Right lobe of liver (tissue), 6 donors: ENCODE results near the gene ALK. TPM values are rescaled to one million over a fixed set of nuclear protein-coding genes. Genes with fewer than 3 reads are reported as not detected.

ENCODE experiments used
- ATAC-seq, 4 donors: fragments of 200-7000 bp; cut with Tn5 transposase; one replicate each; pipeline ENCODE4 v1.9.1; 2020; ENCODE audit warnings: mild to moderate bottlenecking in 4 of 4, moderate library complexity in 4 of 4
- DNase-seq, 3 donors: peaks; one replicate each; pipeline ENCODE4 v3.0.0-alpha.2; 2020
- H3K27ac ChIP-seq, 3 donors: fragments of 200-600 bp; one replicate each; pipeline ENCODE4 v1.8.0; 2022
- H3K27me3 ChIP-seq, 2 donors: fragments of 200-600 bp; one replicate each; pipeline ENCODE4 v1.8.0; 2022
- H3K36me3 ChIP-seq, 4 donors: fragments of 200-600 bp; sonication (generic) in 1 of 4; one replicate each; pipeline versions ENCODE4 v1.5.1 to v1.8.0; 2017 to 2022; ENCODE audit warnings: control low read depth in 1 of 4
- H3K4me1 ChIP-seq, 4 donors: fragments of 200-600 bp; sonication (generic) in 1 of 4; one replicate each; pipeline versions ENCODE4 v1.5.1 to v1.8.0; 2017 to 2022; ENCODE audit warnings: control low read depth in 1 of 4
- H3K4me3 ChIP-seq, 3 donors: fragments of 200-600 bp; one replicate each; pipeline ENCODE4 v1.8.0; 2022
- H3K9me3 ChIP-seq, 4 donors: fragments of 200-600 bp; sonication (generic) in 1 of 4; one replicate each; pipeline versions ENCODE4 v1.5.1 to v1.8.0; 2017 to 2022; ENCODE audit warnings: control low read depth in 1 of 4
- CTCF ChIP-seq, 4 donors: fragments of 200-600 bp in 3 of 4; fragments of 450-650 bp in 1 of 4; IDR thresholded peaks; one replicate each; pipeline versions ENCODE4 v1.5.1 to v1.8.0; 2016 to 2022; ENCODE audit warnings: antibody characterized with exemption in 4 of 4, mild to moderate bottlenecking in 2 of 4
- POLR2A ChIP-seq: fragments of 450-650 bp; IDR thresholded peaks from one replicate; pipeline ENCODE4 v1.6.1; 2017; ENCODE audit warnings: antibody characterized with exemption, mild to moderate bottlenecking
- WGBS: methylation state at CpG from one replicate; pipeline ENCODE4 v1.1.6; 2018; ENCODE audit warnings: low coverage, low lambda C conversion rate; ENCODE audit not compliant: insufficient coverage; ENCODE audit errors: missing lambda C conversion rate; 5-methylcytosine and 5-hydroxymethylcytosine counted together
- intact Hi-C, 2 donors: fragments of 100-400 bp; cut with DNase I; formaldehyde crosslinking; loops; one replicate each; pipeline versions ENCODE4 v1.11.2 to v1.14.1; 2022
- total RNA-seq, 6 experiments: library from RNA; depleted of rRNA in 2 of 6; stranded (reverse); fragments of >200 nt in 2 of 6; fragmentation: NEBNext Ultra II Directional in 3 of 6; extraction: Animal tissue kit (Norgen Biotek cat#: 25700) in 3 of 6; gene quantifications; one replicate each; pipeline versions ENCODE4 v1.1.0 to v1.2.4, GENCODE V29; 2016 to 2023
- donor health status: DM: no; HTN: yes; CAD: no.
- donor health status: DM: no; HTN: no; CAD: no.
- donor health status: DM: no; HTN: no; CAD: no.
- donor health status: DM: no; HTN: yes; CAD: no.
- donor health status: DM: no; HTN: yes; CAD: no.

ALK gene
- total RNA-seq, 6 experiments from 2014 or later, result 0.04 to 0.06 TPM; not detected in 4

DNA sequence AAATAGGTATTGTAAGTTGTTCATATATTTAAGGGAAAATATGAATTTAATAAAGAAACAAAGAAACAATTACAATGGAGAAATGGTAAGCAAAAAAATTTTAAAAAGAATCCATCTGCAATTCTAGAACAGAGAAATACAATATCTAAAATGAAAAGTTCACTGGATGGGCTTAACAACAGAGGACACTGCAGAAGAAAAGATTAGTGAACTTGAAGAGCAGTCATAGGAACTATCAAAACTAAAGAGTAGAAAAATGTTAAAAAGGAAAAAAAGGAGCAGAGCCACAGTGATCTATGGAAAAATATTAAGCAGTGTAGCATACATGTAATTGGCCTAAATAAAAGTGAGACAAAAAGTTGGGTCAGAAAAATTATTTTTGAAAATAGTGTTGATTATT lies 83.5 kb downstream of the ALK start:
- no peaks in the 10 kb centered on the region for H3K4me1 ChIP-seq
- no peak for DNase-seq
- ATAC-seq, result no peak
- no peak overlapping the region for H3K4me3 ChIP-seq
- no peaks in the 10 kb centered on the region for H3K9me3 ChIP-seq
- intact Hi-C loops, result no loop called here
- no peaks in the 10 kb centered on the region for H3K36me3 ChIP-seq
- no peak overlapping the region for H3K27ac ChIP-seq
- no peak for TF ChIP-seq CTCF (IDR thresholded peaks at IDR 0.05)
- TF ChIP-seq POLR2A, result no peak
- no peaks in the 10 kb centered on the region for H3K27me3 ChIP-seq

GRCh38 chr2:29834624-29835023 lies 86.8 kb downstream of the ALK start:
- H3K9me3 ChIP-seq, result no peaks in the 10 kb centered on the region
- H3K4me1 ChIP-seq, result no peaks in the 10 kb centered on the region
- DNase-seq (no peak), ATAC-seq (no peak)
- WGBS, result 63% methylated on average over 2 of the region's 2 CpGs
- H3K4me3 ChIP-seq, result no peak overlapping the region
- H3K36me3 ChIP-seq, result no peaks in the 10 kb centered on the region
- H3K27ac ChIP-seq, result no peak overlapping the region
- intact Hi-C loops, result no loop called here
- H3K27me3 ChIP-seq, result no peaks in the 10 kb centered on the region
- TF ChIP-seq POLR2A (no peak), CTCF (IDR thresholded peaks at IDR 0.05) (no peak)

DNA sequence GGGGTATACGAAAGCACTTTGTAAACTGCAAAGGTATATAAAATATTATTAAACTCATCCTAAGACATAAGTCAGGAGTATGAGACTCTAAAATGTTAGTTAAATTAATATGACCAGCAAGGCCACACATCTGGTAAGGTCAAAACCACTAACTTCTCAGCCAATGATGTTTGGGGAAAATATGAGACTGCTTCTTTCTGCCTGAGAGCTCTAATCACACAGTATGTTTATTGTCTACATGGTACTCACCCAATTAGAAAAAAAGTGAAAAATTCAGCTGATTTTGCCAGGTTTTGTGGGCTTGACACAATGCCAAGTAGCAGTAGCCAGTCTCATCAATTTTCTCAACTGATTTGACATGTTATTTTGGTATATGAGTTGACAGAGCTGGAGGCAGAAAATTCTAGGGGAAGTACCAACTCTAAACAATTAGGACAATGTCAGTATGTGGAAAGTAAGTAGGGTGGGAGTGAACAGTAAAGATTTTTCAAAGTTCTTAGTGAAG lies 87.3 kb downstream of the ALK start:
- intact Hi-C loops, result no loop called here
- no peaks in the 10 kb centered on the region for H3K4me1 ChIP-seq
- H3K36me3 ChIP-seq, result no peaks in the 10 kb centered on the region
- H3K9me3 ChIP-seq, result no peaks in the 10 kb centered on the region
- ATAC-seq, result no peak
- H3K4me3 ChIP-seq, result no peak overlapping the region
- H3K27ac ChIP-seq, result no peak overlapping the region
- WGBS, result 80% methylated on average over 1 of the region's 1 CpG
- no peaks in the 10 kb centered on the region for H3K27me3 ChIP-seq
- TF ChIP-seq CTCF (IDR thresholded peaks at IDR 0.05) (no peak), POLR2A (no peak)
- no peak for DNase-seq

DNA sequence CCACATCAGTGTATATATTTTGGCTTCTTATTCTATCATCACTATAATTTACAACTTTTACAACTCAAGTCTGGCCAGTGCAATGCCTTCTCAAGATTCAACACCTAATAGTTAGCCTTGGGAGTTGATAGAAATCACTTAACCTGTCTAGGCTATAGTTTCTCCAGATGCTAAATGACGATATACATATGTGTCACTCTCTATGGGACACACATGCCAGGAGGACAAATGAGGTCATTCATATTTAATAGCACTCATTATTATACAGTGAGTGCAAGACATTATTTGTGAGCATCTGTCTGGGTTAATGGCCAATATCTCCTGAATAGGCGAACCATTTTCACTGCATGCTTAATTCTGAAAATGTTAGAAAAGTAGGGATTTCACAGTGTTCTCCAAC lies 89.8 kb downstream of the ALK start:
- ATAC-seq (no peak), DNase-seq (no peak)
- no peaks in the 10 kb centered on the region for H3K36me3 ChIP-seq
- WGBS, result 78% methylated on average over 2 of the region's 2 CpGs
- no peaks in the 10 kb centered on the region for H3K4me1 ChIP-seq
- no peak overlapping the region for H3K27ac ChIP-seq
- no peak overlapping the region for H3K4me3 ChIP-seq
- H3K9me3 ChIP-seq, result no peaks in the 10 kb centered on the region
- no peak for TF ChIP-seq CTCF (IDR thresholded peaks at IDR 0.05)
- no peak for TF ChIP-seq POLR2A
- no peaks in the 10 kb centered on the region for H3K27me3 ChIP-seq
- intact Hi-C loops, result no loop called here

DNA sequence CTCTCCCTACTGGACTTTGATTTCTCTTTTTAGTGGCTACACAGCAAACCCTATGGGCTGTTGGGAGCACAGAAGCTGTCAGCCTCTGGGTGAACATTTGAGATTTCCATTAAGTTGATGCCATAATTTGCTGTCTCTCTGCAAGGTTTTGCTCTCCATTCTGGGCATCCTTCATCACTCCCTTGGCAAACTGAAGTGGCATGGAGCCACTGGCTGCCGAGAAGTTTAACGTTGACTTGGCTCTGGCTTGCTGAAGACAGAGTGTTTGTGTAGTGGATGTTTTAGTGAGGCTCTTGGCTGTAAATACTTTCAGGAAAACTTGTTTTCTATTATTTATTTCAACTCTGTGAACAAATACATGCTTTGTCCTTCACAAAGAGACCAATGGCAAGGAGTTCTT lies 91.5 kb downstream of the ALK start:
- Histone ChIP-seq H3K9me3 (no peaks in the 10 kb centered on the region), H3K4me1 (no peaks in the 10 kb centered on the region), H3K27me3 (no peaks in the 10 kb centered on the region), H3K36me3 (no peaks in the 10 kb centered on the region), H3K4me3 (no peak overlapping the region), H3K27ac (no peak overlapping the region)
- TF ChIP-seq CTCF (IDR thresholded peaks at IDR 0.05) (no peak), POLR2A (no peak)
- 56% methylated on average over 2 of the region's 2 CpGs for WGBS
- ATAC-seq (no peak), DNase-seq (no peak)
- intact Hi-C loops, result no loop called here
